Endothelial cell of umbilical vein (primary cell): Measurements from ENCODE around the gene TMEM109. TPM values are rescaled to one million over a fixed set of nuclear protein-coding genes. Genes with fewer than 3 reads are reported as not detected.

Source experiments
- BruUV-seq: library from RNA; stranded (reverse); fragments of 400-500 nt; replicated peaks from 2 replicates; lab custom pipeline; 2021; lab: Mats Ljungman, UMichigan
- CTCF ChIA-PET: fragments of 300-600, 350-600 bp; sonication (Branson Sonifier 250); formaldehyde crosslinking; loops from one replicate; lab custom pipeline; 2021; ENCODE audit warnings: antibody characterized with exemption, inconsistent platforms; lab: Charles Lee
- POLR2A ChIA-PET: fragments of 300-600, 350-600 bp; sonication (Branson Sonifier 250); formaldehyde crosslinking; loops from one replicate; lab custom pipeline; 2021; ENCODE audit warnings: antibody characterized with exemption, inconsistent platforms; lab: Charles Lee
- DNase-seq: peaks from one replicate; pipeline ENCODE4 v3.0.0-alpha.2; 2011; ENCODE audit warnings: low read depth, low spot score
- FAIRE-seq: peaks from 2 replicates; lab custom pipeline; 2011; peaks lifted over from hg19 to GRCh38; lab: Jason Lieb, UNC
- H2AFZ ChIP-seq: 2 replicates; pipeline ENCODE4 v1.6.0; 2012; ENCODE audit warnings: low read depth, low read length, control low read depth, inconsistent platforms
- H3K27ac ChIP-seq: 2 replicates; pipeline ENCODE4 v1.5.1; 2011; ENCODE audit warnings: low read depth, mild to moderate bottlenecking, control low read depth, low read length, moderate library complexity; ENCODE audit not compliant: insufficient read depth
- H3K27me3 ChIP-seq, 2 experiments: 2 replicates each; pipeline versions ENCODE4 v1.6.0 to v1.6.1; 2011; ENCODE audit warnings: low read length in 2 of 2, mixed read lengths in 1 of 2; ENCODE audit not compliant: control insufficient read depth in 2 of 2, insufficient read depth in 2 of 2
- H3K36me3 ChIP-seq, 2 experiments: 2 replicates in 1 of 2; 3 replicates in 1 of 2; pipeline ENCODE4 v1.5.1; 2011; ENCODE audit warnings: low read length in 2 of 2, mild to moderate bottlenecking in 1 of 2, moderate library complexity in 1 of 2; ENCODE audit not compliant: control insufficient read depth in 2 of 2, insufficient read depth in 2 of 2; ENCODE audit errors: extremely low read depth in 1 of 2
- H3K4me1 ChIP-seq: 3 replicates; pipeline ENCODE4 v1.5.1; 2011; ENCODE audit warnings: mild to moderate bottlenecking, low read length; ENCODE audit not compliant: control insufficient read depth, insufficient read depth; ENCODE audit errors: extremely low read depth
- H3K4me2 ChIP-seq: 2 replicates; pipeline ENCODE4 v1.6.1; 2011; ENCODE audit warnings: low read length, control low read depth, mixed read lengths; ENCODE audit not compliant: insufficient read depth
- H3K4me3 ChIP-seq, 3 experiments: fragments of 200-600 bp in 1 of 3; sonication (generic), shearing (Covaris generic) in 1 of 3; replicated peaks in 1 of 3; 2 replicates each; pipeline ENCODE4 v1.5.1; 2011 to 2016; ENCODE audit warnings: control low read depth in 3 of 3, low read length in 3 of 3, mild to moderate bottlenecking in 2 of 3, inconsistent platforms in 1 of 3, low read depth in 1 of 3, moderate library complexity in 1 of 3; ENCODE audit not compliant: insufficient read depth in 1 of 3
- H3K79me2 ChIP-seq: 2 replicates; pipeline ENCODE4 v1.6.0; 2012; ENCODE audit warnings: low read length, inconsistent platforms; ENCODE audit not compliant: control insufficient read depth, insufficient read depth
- H3K9ac ChIP-seq: replicated peaks from 2 replicates; pipeline ENCODE3; 2011; ENCODE audit warnings: low read length, control low read depth; ENCODE audit not compliant: insufficient read depth; ENCODE audit errors: extremely low read depth
- H3K9me1 ChIP-seq: replicated peaks from 3 replicates; pipeline ENCODE4 v1.6.0; 2011; ENCODE audit warnings: mild to moderate bottlenecking, low read length; ENCODE audit not compliant: control insufficient read depth, insufficient read depth; ENCODE audit errors: extremely low read depth
- H3K9me3 ChIP-seq: replicated peaks from 2 replicates; pipeline ENCODE4 v1.5.1; 2012; ENCODE audit warnings: low read length, inconsistent platforms; ENCODE audit not compliant: control insufficient read depth, insufficient read depth
- H4K20me1 ChIP-seq: replicated peaks from 2 replicates; pipeline ENCODE3; 2011; ENCODE audit warnings: mild to moderate bottlenecking, low read length; ENCODE audit not compliant: control insufficient read depth, insufficient read depth; ENCODE audit errors: extremely low read depth
- EZH2 ChIP-seq: IDR thresholded peaks from 2 replicates; pipeline ENCODE4 v1.6.1; 2012; ENCODE audit warnings: borderline replicate concordance, low read depth, mild to moderate bottlenecking, moderate library complexity, low read length, inconsistent platforms; ENCODE audit not compliant: severe bottlenecking
- FOS ChIP-seq: IDR thresholded peaks from 2 replicates; pipeline ENCODE4 v1.6.1; 2011; ENCODE audit warnings: mild to moderate bottlenecking, low read length, moderate library complexity, borderline replicate concordance; ENCODE audit not compliant: insufficient read depth
- GATA2 ChIP-seq: IDR thresholded peaks from 2 replicates; pipeline ENCODE4 v1.7.0; 2011; ENCODE audit warnings: low read depth, mild to moderate bottlenecking, moderate library complexity, mixed read lengths, low read length; ENCODE audit not compliant: insufficient read length, insufficient read depth
- JUN ChIP-seq: IDR thresholded peaks from 2 replicates; pipeline ENCODE4 v1.6.1; 2011; ENCODE audit warnings: borderline replicate concordance, low read depth; ENCODE audit not compliant: insufficient read length, insufficient read depth
- MYC ChIP-seq: IDR thresholded peaks from one replicate; pipeline ENCODE4 v1.6.1; 2011; ENCODE audit warnings: mild to moderate bottlenecking, low read depth, low read length
- POLR2A ChIP-seq: IDR thresholded peaks from 2 replicates; pipeline ENCODE4 v1.6.1; 2012; ENCODE audit warnings: low read depth, mild to moderate bottlenecking, control low read depth, low read length
- POLR2AphosphoS5 ChIP-seq: IDR thresholded peaks from 2 replicates; pipeline ENCODE4 v1.6.1; 2012; ENCODE audit warnings: low read depth, mild to moderate bottlenecking, control low read depth, low read length, moderate library complexity; ENCODE audit not compliant: insufficient read depth
- dilution Hi-C: fragments of 300-500 bp; cut with MboI; formaldehyde crosslinking; loops from one replicate; pipeline ENCODE4 v1.15.0; 2019; ENCODE audit warnings: low sequenced_read_pairs; ENCODE audit not compliant: extremely low pct_ligation_motif_present
- intact Hi-C: fragments of 100-400 bp; cut with micrococcal nuclease; formaldehyde crosslinking; loops from one replicate; pipeline ENCODE4 v1.10.0; 2022
- polyA plus RNA-seq, 4 experiments: library from polyadenylated mRNA; depleted of rRNA in 3 of 4; stranded (reverse) in 3 of 4; unstranded in 1 of 4; fragments of >200 nt; gene quantifications; 2 replicates each; pipeline versions ENCODE4 v1.2.1 to v1.2.3, GENCODE V29; 2011 to 2012; ENCODE audit warnings: missing spikeins in 1 of 4
- total RNA-seq: library from RNA; stranded (reverse); gene quantifications from 2 replicates; pipeline ENCODE4 v1.2.3, GENCODE V29; 2021
- TF ChIP-seq, protein P1 (sequence below), 2 donors: IDR thresholded peaks; 1 replicate in 1 of 2; 2 replicates in 1 of 2; pipeline ENCODE4 v1.5.1; 2011; ENCODE audit warnings: low read length in 2 of 2, mild to moderate bottlenecking in 2 of 2, moderate library complexity in 2 of 2, control low read depth in 1 of 2, inconsistent platforms in 1 of 2, low read depth in 1 of 2; ENCODE audit not compliant: insufficient read depth in 1 of 2; ENCODE audit errors: extremely low read depth in 1 of 2
- TF ChIP-seq, protein P2 (sequence below): IDR thresholded peaks from 2 replicates; pipeline ENCODE4 v1.6.1; 2011; ENCODE audit not compliant: insufficient read depth, insufficient read length

TMEM109 gene
- total and polyA plus RNA-seq, 2 donors (not counting 3 experiments of a cell fraction or from before 2014, with no cell fraction given), result 143 to 192 TPM

DNA sequence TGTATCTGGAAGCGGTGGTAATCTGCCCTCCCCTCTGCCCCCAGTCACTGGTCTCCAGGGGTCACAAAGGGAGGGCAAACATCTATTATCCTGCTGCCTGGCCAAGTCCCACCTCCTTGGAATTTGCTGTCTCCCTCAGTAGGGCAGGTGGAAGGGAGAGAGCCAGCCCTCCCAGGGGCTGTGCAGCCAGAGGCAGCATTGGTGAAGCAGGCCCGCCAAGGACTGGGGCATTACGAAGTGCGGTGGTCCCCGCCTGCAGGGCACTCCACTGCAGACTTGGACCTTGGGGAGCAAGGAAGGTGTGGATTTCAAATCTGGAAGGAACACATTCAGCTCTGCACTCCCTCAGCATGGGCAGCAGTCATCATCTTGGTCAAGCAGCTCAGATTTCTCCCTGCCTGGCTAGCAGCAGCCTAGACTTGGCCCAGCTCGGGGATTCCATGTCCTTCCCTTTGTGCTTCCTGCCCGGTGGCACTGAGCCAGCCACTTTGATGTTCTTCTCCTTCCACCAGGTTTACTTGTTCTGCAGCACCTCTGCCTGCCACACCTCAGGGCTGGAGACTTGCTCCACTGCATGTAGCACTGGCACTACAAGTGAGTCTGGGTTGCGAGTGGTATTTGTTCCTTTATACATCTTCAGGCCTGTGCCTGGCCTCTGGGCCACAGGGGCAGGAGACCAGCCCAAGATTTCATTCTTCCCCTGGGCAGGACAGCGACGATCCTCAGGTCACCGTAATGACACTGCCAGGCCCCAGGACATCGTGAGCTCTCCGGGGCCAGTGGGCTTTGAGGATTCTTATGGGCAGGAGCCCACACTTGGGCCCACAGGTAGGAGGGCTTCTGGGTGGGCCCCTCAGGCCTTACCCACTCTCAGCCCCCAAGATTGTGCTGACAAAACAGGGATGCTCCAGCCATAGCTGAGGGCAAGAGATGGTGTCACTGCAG is 39.3 kb upstream of the TMEM109 start:
- H3K27me3 ChIP-seq, result no peaks in the 10 kb centered on the region
- DNase-seq (no peak), FAIRE-seq (no peak)
- intact Hi-C loops, result no loop called here
- no peaks in the 10 kb centered on the region for H3K9me1 ChIP-seq
- H3K9me3 ChIP-seq, result no peaks in the 10 kb centered on the region
- no peak overlapping the region for H3K4me3 ChIP-seq
- no peak overlapping the region for H2AFZ ChIP-seq
- H3K4me1 ChIP-seq, result no peaks in the 10 kb centered on the region
- ChIA-PET CTCF (interaction anchor here (0.7 to 1.6 kb wide), 3 partner anchors 13 to 44 kb away, joined by 4 to 9 read pairs (median 5); no protein-coding TSS in a partner anchor), POLR2A (no interaction called here)
- H3K27ac ChIP-seq, result no peak overlapping the region
- TF ChIP-seq, protein P1, sequence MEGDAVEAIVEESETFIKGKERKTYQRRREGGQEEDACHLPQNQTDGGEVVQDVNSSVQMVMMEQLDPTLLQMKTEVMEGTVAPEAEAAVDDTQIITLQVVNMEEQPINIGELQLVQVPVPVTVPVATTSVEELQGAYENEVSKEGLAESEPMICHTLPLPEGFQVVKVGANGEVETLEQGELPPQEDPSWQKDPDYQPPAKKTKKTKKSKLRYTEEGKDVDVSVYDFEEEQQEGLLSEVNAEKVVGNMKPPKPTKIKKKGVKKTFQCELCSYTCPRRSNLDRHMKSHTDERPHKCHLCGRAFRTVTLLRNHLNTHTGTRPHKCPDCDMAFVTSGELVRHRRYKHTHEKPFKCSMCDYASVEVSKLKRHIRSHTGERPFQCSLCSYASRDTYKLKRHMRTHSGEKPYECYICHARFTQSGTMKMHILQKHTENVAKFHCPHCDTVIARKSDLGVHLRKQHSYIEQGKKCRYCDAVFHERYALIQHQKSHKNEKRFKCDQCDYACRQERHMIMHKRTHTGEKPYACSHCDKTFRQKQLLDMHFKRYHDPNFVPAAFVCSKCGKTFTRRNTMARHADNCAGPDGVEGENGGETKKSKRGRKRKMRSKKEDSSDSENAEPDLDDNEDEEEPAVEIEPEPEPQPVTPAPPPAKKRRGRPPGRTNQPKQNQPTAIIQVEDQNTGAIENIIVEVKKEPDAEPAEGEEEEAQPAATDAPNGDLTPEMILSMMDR (IDR thresholded peaks at IDR 0.05; ENCODE audit: extremely low read depth in 1 of 2, insufficient read depth in 1 of 2, low read depth in 1 of 2, low read length in 2 of 2), result no peak
- no peak for TF ChIP-seq EZH2
- TF ChIP-seq POLR2A, result no peak
- TF ChIP-seq FOS, result no peak
- TF ChIP-seq POLR2AphosphoS5, result no peak
- TF ChIP-seq JUN, result no peak
- TF ChIP-seq, protein P2, sequence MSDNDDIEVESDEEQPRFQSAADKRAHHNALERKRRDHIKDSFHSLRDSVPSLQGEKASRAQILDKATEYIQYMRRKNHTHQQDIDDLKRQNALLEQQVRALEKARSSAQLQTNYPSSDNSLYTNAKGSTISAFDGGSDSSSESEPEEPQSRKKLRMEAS, result no peak
- no peak for TF ChIP-seq MYC
- TF ChIP-seq GATA2, result no peak
- H4K20me1 ChIP-seq, result no peaks in the 10 kb centered on the region
- no peak overlapping the region for H3K4me2 ChIP-seq
- no peaks in the 10 kb centered on the region for H3K79me2 ChIP-seq
- H3K36me3 ChIP-seq, result no peaks in the 10 kb centered on the region
- H3K9ac ChIP-seq, result no peak overlapping the region
- BruUV-seq, result no TSS peak
- dilution Hi-C loops, result no loop called here
